ENCODE measurements around the gene ZNF343.
"Not testable (repeated sequence)": the region's sequence is repeated elsewhere in the genome, so short reads cannot be mapped to it uniquely, and the experiment has no call there.

ZNF343 gene

GRCh38 chr20:2515203-2515602 lies 6.5 kb upstream of the ZNF343 start:
- Histone ChIP-seq H3K36me3 (replicated peaks) (no peaks in the 10 kb centered on the region), H3K9me3 (no peaks in the 10 kb centered on the region), H3K27me3 (ENCODE audit: low read depth) (no peaks in the 10 kb centered on the region), H3K4me1 (no peaks in the 10 kb centered on the region), H3K4me3 (no peak overlapping the region)
- in situ Hi-C loops (cut with MboI; ENCODE audit: low sequenced_read_pairs), result no loop called here
- DNase-seq (ENCODE audit: low spot score in 2 of 2), result no peak

DNA sequence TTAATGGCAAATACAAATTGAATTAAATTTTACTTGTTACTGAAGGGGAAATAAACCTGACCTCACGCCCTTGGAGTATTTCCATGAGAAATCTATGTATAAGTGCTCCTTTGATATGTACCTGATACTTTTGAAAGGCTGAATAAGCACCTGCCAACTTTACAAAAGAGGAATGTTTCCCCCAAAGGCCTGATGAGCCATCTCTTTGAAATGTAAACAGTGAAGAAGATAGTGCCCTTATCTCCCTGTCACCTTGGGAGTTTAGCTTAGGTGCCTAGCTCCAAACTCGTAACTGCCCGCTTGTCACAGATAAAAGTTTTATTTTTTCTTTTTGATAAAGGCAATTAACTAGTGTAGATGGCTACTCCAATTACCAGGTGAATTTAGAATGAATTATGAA lies 1.1 kb upstream of the ZNF343 start:
- peaks cover 4% of the 10 kb centered on the region; the same call in 1 of the 2 replicates for H3K4me1 ChIP-seq
- H3K9me3 ChIP-seq, result no peaks in the 10 kb centered on the region; the same call in none of the 2 replicates
- peak overlapping the region; percentile 82; the same call in 1 of the 2 replicates for H3K4me3 ChIP-seq
- in situ Hi-C loops (cut with MboI; ENCODE audit: low sequenced_read_pairs), result no loop called here
- DNase-seq (ENCODE audit: low spot score in 2 of 2), result no peak
- H3K27me3 ChIP-seq (ENCODE audit: low read depth), result no peaks in the 10 kb centered on the region
- H3K36me3 ChIP-seq (replicated peaks), result no peaks in the 10 kb centered on the region

GRCh38 chr20:2509468-2509781 lies 710 bp upstream of the ZNF343 start:
- Histone ChIP-seq H3K4me3 (peak overlapping the region; percentile 82), H3K4me1 (peaks cover 4% of the 10 kb centered on the region; the same call in 1 of the 2 replicates), H3K36me3 (replicated peaks) (no peaks in the 10 kb centered on the region), H3K9me3 (no peaks in the 10 kb centered on the region; the same call in none of the 2 replicates), H3K27me3 (ENCODE audit: low read depth) (no peaks in the 10 kb centered on the region)
- in situ Hi-C loops (cut with MboI; ENCODE audit: low sequenced_read_pairs), result no loop called here
- no peak for DNase-seq (ENCODE audit: low spot score in 2 of 2)

DNA sequence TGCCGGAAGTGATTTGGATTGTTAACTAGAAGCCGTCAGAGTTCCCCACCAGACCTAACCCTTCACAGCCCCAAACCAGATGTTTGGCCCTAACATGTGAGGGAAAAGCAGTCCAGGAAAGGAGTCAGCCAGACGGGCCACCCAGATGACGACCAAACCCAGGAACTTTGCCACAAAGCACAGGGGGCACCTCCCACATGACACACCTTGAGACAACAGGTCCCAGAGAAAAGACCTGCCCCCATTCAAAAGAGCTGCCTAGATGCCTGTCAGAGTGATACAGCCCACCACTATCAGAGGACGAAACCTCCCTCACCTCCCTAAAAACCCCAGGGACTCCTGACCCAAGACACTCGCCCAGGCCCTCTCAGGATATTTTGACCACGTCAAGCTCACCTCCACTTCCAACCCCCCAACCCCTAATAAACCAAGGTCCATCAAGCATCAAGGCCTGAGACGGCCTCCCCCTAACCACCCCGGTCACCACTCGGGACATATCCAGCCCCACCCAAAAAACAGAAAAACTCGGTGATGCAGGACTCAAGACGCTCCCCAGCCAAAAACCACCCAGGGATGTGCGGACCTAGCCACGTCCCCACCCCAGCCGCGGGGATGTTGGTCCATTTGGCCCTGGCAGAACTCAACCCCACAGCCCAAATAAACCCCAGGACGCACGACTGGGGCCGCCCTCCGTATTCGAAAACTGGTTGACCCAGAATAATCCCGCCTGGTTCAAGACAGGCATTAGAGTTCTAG lies 662 bp downstream of the ZNF343 start:
- in situ Hi-C loops (cut with MboI; ENCODE audit: low sequenced_read_pairs), result no loop called here
- peak overlapping the region; percentile 82 for H3K4me3 ChIP-seq
- H3K27me3 ChIP-seq (ENCODE audit: low read depth), result no peaks in the 10 kb centered on the region
- DNase-seq (ENCODE audit: low spot score in 2 of 2), result no peak
- H3K9me3 ChIP-seq, result no peaks in the 10 kb centered on the region; the same call in none of the 2 replicates
- no peaks in the 10 kb centered on the region for H3K36me3 ChIP-seq (replicated peaks)
- peaks cover 4% of the 10 kb centered on the region; the same call in 1 of the 2 replicates for H3K4me1 ChIP-seq

DNA sequence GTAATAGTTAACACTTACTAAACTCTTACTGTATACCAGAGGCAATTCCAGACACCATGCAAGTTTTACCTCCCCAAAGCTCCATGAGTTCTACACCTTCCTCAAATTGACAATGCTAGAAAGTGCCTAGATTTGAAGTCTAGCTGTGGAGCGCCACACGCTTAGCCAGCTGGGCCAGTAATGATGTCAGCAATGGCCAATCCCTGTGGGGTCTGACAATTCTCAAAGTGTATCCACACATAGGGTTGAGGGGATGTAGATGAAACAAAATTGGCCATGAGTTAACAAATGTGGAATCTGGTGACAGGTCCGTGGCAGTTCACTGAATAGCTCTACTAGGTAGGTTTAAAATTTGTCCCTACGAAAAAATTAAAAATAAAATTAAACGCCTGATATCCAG lies 1.3 kb downstream of the ZNF343 start:
- Histone ChIP-seq H3K27me3 (ENCODE audit: low read depth) (no peaks in the 10 kb centered on the region), H3K4me1 (peaks cover 4% of the 10 kb centered on the region; the same call in 1 of the 2 replicates), H3K36me3 (replicated peaks) (no peaks in the 10 kb centered on the region), H3K9me3 (no peaks in the 10 kb centered on the region; the same call in none of the 2 replicates), H3K4me3 (peak overlapping the region; percentile 82)
- in situ Hi-C loops (cut with MboI; ENCODE audit: low sequenced_read_pairs), result no loop called here
- DNase-seq (ENCODE audit: low spot score in 2 of 2), result no peak

DNA sequence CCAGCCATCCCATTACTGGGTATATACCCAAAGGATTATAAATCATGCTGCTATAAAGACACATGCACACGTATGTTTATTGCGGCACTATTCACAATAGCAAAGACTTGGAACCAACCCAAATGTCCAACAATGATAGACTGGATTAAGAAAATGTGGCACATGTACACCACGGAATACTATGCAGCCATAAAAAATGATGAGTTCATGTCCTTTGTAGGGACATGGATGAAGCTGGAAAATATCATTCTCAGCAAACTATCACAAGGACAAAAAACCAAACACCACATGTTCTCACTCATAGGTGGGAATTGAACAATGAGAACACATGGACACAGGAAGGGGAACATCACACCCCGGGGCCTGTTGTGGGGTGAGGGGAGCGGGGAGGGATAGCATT lies 2.3 kb downstream of the ZNF343 start:
- DNase-seq (ENCODE audit: low spot score in 2 of 2); H3K4me1 ChIP-seq; H3K27me3 ChIP-seq (ENCODE audit: low read depth); H3K9me3 ChIP-seq; H3K36me3 ChIP-seq (replicated peaks); in situ Hi-C loops (cut with MboI; ENCODE audit: low sequenced_read_pairs); H3K4me3 ChIP-seq: not testable (repeated sequence)

DNA sequence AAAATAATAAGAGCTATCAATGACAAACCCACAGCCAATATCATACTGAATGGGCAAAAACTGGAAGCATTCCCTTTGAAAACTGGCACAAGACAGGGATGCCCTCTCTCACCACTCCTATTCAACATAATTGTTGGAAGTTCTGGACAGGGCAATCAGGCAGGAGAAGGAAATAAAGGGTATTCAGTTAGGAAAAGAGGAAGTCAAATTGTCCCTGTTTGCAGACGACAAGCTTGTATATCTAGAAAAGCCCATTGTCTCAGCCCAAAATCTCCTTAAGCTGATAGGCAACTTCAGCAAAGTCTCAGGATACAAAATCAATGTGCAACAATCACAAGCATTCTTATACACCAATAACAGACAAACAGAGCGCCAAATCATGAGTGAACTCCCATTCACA lies 3.9 kb downstream of the ZNF343 start:
- H3K9me3 ChIP-seq; in situ Hi-C loops (cut with MboI; ENCODE audit: low sequenced_read_pairs); H3K4me1 ChIP-seq; H3K4me3 ChIP-seq; H3K27me3 ChIP-seq (ENCODE audit: low read depth); DNase-seq (ENCODE audit: low spot score in 2 of 2); H3K36me3 ChIP-seq (replicated peaks): not testable (repeated sequence)

DNA sequence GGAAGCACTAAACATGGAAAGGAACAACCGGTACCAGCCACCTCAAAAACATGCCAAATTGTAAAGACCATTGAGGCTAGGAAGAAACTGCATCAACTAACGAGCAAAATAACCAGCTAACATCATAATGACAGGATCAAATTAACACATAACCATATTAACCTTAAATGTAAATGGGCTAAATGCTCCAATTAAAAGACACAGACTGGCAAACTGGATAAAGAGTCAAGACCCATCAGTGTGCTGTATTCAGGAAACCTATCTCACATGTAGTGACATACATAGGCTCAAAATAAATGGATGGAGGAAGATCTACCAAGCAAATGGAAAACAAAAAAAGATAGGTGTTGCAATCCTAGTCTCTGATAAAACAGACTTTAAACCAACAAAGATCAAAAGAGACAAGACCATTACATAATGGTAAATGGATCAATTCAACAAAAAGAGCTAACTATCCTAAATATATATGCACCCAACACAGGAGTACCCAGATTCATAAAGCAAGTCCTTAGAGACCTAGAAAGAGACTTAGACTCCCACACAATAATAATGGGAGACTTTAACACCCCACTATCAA lies 5.8 kb downstream of the ZNF343 start:
- H3K9me3 ChIP-seq; H3K4me1 ChIP-seq; H3K4me3 ChIP-seq; DNase-seq (ENCODE audit: low spot score in 2 of 2); H3K27me3 ChIP-seq (ENCODE audit: low read depth); in situ Hi-C loops (cut with MboI; ENCODE audit: low sequenced_read_pairs): not testable (repeated sequence)
- H3K36me3 ChIP-seq (replicated peaks), result peaks cover 17% of the 10 kb centered on the region

DNA sequence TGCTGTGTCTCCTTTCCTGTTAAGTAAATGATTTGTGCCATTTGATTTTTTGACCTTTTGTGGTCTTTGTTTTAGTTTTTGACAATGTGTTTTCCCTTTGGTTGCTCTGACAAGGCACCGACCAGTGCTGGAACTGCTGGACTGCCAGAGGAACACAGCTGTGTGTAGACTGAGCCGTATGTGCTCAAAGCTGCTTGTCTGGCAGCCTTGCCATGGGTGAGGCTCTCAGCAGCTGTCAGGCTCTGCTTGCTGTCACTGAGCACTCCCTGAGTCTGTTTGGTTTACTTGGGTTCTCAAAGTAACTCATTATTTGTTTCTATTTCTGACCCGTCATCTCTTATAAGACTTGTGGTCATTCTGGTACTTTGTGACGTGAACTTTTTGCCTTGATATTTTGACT lies 23.1 kb downstream of the ZNF343 start:
- Histone ChIP-seq H3K4me3 (no peak overlapping the region), H3K27me3 (ENCODE audit: low read depth) (no peaks in the 10 kb centered on the region), H3K36me3 (replicated peaks) (peaks cover 61% of the 10 kb centered on the region), H3K9me3 (no peaks in the 10 kb centered on the region), H3K4me1 (no peaks in the 10 kb centered on the region)
- in situ Hi-C loops (cut with MboI; ENCODE audit: low sequenced_read_pairs), result no loop called here
- no peak for DNase-seq (ENCODE audit: low spot score in 2 of 2)

DNA sequence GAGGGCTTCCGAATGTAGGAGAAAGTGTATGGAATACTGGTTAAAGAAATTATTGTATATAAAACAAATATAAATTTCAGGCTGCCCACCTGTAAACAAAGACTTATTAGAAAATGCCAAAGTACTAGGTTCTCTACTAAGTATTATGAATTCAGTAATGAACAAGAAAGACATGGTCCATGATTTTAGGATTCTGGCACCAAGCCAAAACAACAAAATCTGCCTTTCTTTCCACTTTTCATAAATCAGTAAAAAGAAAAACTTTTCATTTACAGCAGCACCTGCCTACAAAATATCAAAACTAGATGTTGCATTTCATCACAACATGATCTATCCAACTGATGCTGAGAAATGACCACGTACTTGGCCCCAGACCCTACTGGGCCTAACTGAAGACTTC lies 23.6 kb downstream of the ZNF343 start:
- DNase-seq (ENCODE audit: low spot score in 2 of 2), result no peak
- Histone ChIP-seq H3K4me3 (no peak overlapping the region), H3K36me3 (replicated peaks) (peaks cover 61% of the 10 kb centered on the region), H3K9me3 (no peaks in the 10 kb centered on the region), H3K27me3 (ENCODE audit: low read depth) (no peaks in the 10 kb centered on the region), H3K4me1 (no peaks in the 10 kb centered on the region)
- in situ Hi-C loops (cut with MboI; ENCODE audit: low sequenced_read_pairs), result no loop called here

- Histone ChIP-seq H3K4me3 (no peak overlapping the region), H3K27me3 (ENCODE audit: low read depth) (no peaks in the 10 kb centered on the region), H3K4me1 (no peaks in the 10 kb centered on the region), H3K9me3 (no peaks in the 10 kb centered on the region), H3K36me3 (replicated peaks) (peaks cover 50% of the 10 kb centered on the region)
- DNase-seq (ENCODE audit: low spot score in 2 of 2), result no peak
- in situ Hi-C loops (cut with MboI; ENCODE audit: low sequenced_read_pairs), result no loop called here
These were observed 25.2 kb downstream of the ZNF343 start for GRCh38 chr20:2483504-2483903.

DNA sequence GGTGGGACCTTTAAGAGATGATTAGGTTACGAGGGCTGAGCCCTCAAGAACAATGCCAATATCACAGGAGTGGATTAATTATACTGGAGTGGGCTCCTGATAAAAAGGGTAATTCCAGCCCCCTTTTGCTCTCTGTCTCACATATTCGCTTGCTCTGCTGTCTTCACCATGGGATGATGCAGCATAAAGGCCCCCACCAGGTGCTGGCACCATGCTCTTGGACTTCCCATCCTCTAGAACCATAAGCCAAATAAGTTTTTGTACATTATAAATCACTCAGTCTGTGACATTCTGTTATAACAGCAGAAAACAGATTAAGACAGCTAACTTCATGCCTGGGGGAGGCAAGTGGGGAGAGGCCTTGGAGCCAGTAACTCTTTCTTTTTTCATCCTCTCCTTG lies 28.3 kb downstream of the ZNF343 start:
- no peak overlapping the region for H3K4me3 ChIP-seq
- peaks cover under 1% of the 10 kb centered on the region; the same call in 1 of the 2 replicates for H3K4me1 ChIP-seq
- DNase-seq (ENCODE audit: low spot score in 2 of 2), result no peak
- H3K9me3 ChIP-seq, result no peaks in the 10 kb centered on the region
- in situ Hi-C loops (cut with MboI; ENCODE audit: low sequenced_read_pairs), result no loop called here
- H3K36me3 ChIP-seq (replicated peaks), result peaks cover 23% of the 10 kb centered on the region
- H3K27me3 ChIP-seq (ENCODE audit: low read depth), result no peaks in the 10 kb centered on the region

GRCh38 chr20:2476742-2477615 lies 31.7 kb downstream of the ZNF343 start:
- Histone ChIP-seq H3K27me3 (ENCODE audit: low read depth) (no peaks in the 10 kb centered on the region), H3K9me3 (no peaks in the 10 kb centered on the region), H3K36me3 (replicated peaks) (peaks cover 4% of the 10 kb centered on the region; the same call in 1 of the 2 replicates), H3K4me1 (peaks cover 8% of the 10 kb centered on the region), H3K4me3 (no peak overlapping the region)
- in situ Hi-C loops (cut with MboI; ENCODE audit: low sequenced_read_pairs), result no loop called here
- DNase-seq (ENCODE audit: low spot score in 2 of 2), result no peak

All from HAP-1 (cell line).